Uterine smooth muscle cell (primary cell): ENCODE data around the gene TGFBRAP1. TPM values are rescaled to one million over a fixed set of nuclear protein-coding genes. Genes with fewer than 3 reads are reported as not detected.

Source experiments
- total RNA-seq: library from RNA; depleted of rRNA; stranded (reverse); fragments of >200 nt; gene quantifications from 2 replicates; pipeline ENCODE4 v1.2.3, GENCODE V29; 2014

The TGFBRAP1 gene
- 18.1 and 22.0 TPM in 2 replicates for total RNA-seq

DNA sequence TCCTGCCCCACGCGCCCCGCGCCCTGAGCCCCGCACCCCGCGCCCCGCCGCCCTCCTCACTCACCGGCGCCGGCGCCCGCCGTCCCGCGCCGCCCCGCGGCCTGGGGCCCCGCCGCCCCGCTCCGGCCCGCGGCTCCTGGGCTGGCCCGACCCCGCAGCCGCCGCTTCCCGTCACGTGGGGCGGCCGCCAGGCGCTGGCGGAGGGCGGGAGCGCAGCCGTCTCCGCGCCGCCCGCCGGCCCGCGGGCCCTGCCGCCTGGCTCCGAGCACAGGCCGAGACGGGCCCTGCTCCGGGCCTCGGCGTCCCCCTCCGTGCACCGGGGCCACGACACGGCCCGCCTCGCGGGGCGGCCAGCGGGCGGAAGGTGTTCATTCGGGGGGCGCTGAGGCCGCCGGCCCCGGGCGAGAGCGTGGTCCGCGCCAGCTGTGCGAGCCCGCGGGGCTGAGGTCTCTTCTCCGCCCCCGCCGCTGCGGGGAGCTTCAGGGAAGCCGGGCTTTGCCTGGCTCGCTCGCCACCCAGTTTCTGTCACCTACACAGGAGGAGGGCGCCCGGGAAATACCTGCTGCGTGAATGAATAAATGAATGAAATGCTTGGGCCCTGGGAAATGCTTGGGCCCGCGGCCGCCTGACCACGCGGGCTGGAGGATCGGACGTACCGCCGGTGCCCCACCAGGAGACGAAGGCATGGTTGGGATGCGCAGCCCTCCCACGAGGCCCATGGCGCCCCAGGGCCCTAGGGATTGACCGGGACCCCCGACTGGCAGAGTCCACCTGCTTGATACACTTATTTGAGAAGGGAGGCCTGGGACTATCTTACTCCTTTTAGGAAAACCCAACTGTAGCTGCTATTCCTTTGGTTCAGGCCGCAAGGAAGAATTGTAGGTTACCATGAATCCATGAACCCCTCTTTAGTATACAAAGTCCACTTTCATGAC, at the start of gene TGFBRAP1:
TSS of gene TGFBRAP1 (minus strand) at position 175 of the 935 bp plus-strand sequence. CDS start 21,434 bp downstream, outside the sequence.

DNA sequence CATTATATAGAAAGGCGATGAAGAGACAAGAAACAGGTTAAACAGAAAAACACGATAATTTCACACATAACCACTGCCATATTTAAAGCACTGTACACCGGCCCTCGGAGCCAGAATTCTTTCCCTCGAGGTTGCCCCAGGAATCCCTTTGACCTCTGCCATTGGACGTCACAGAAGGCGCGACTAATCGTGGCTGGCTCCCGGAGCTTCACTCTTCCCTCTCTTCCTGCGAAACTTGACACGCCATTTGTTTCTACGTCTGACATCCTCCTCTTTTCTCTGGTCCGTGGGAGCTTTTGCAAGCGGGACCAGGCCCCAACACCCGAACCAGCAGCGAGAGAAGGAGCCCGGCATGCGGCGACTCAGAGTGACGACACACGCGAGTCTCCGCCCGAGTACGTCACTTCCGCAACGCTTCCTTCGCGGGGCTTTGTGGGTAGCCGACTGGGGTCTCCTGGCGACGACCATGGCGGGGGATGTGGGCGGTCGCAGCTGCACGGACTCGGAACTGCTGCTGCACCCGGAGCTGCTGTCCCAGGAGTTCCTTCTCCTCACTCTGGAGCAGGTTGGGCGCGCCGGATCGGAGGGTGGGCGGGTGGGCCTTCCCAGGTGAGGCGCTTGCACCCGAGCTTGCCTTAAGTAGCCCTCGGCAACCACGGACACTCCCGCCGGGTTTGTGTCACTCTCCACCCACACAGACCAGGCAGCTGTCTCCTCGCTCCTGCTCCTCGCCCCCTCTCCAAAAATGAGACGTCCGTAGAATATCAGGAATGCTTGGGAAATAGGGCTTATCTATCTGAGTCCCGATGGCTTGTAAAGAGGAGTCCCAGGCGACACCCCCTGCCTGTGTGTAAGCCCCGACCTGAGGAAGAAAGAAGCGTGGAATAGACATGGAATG, 7.8 kb upstream of the TGFBRAP1 start, which contains the start of gene C2orf49:
TSS of gene C2orf49 (plus strand) at position 419 of the 898 bp plus-strand sequence. CDS start at position 467, 48 bp downstream.

DNA sequence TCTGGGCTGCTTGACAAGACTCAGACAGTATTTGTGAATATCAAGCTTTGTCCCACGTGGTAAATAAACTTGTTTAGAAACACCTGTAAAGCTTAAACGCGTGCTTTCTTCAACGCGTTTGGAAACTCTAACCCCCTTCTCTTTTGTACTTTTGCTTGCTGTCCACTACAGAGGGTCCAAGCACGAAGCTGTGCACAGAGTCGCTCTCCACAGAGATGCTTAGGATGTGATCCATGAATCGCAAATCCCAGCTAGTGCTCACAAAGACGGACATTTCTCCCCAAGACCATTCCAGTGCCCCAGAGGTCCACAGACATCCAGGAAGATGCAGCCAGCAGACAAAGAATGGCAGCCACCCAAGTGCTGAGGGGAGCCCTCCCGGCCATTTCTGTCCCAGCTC, 88.1 kb downstream of the TGFBRAP1 start, which contains the start of gene GPR45:
TSS of gene GPR45 (plus strand) at position 301 of the 400 bp plus-strand sequence. CDS start 116 bp downstream, outside the sequence.

Other genes with a start within 250 kb of the TGFBRAP1 start
- gene GPR45, start 88.0 kb downstream of the TGFBRAP1 start, total RNA-seq = not detected in 2 replicates
- gene C2orf49, start 7.8 kb upstream of the TGFBRAP1 start, total RNA-seq = 24.2 and 27.5 TPM in 2 replicates
- 104 and 148 TPM in 2 replicates for gene FHL2, start 69.3 kb upstream of the TGFBRAP1 start, total RNA-seq